ENCODE measurements around the gene SPTBN1.
A peak's percentile ranks its signal among the peaks of the same experiment; 100 is the strongest.

The SPTBN1 gene

GRCh38 chr2:54457323-54458023, 1.3 kb downstream of the SPTBN1 start:
- no peak for TF ChIP-seq CTCF (conservative IDR thresholded peaks at IDR 0.05; ENCODE audit: low read length)
- no peak for DNase-seq (ENCODE audit: low read depth)
- peak overlapping the region; percentile 79 for H3K4me3 ChIP-seq (ENCODE audit: low read length)

GRCh38 chr2:54459037-54459441, 2.9 kb downstream of the SPTBN1 start:
- H3K4me3 ChIP-seq (ENCODE audit: low read length) = peak overlapping the region; percentile 79
- no peak for TF ChIP-seq CTCF (conservative IDR thresholded peaks at IDR 0.05; ENCODE audit: low read length)
- DNase-seq (ENCODE audit: low read depth) = peak; percentile 78

- peak; percentile 81 for DNase-seq (ENCODE audit: low read depth)
- H3K4me3 ChIP-seq (ENCODE audit: low read length) = no peak overlapping the region
Observed at GRCh38 chr2:54461261-54461660, 5.1 kb downstream of the SPTBN1 start.

GRCh38 chr2:54464341-54464740, 8.2 kb downstream of the SPTBN1 start:
- no peak for TF ChIP-seq CTCF (conservative IDR thresholded peaks at IDR 0.05; ENCODE audit: low read length)

More at GRCh38 chr2:54461261-54461660, 5.1 kb downstream of the SPTBN1 start:
- TF ChIP-seq CTCF (conservative IDR thresholded peaks at IDR 0.05; ENCODE audit: low read length) = no peak

GRCh38 chr2:54465143-54465542, 9.0 kb downstream of the SPTBN1 start:
- TF ChIP-seq CTCF (conservative IDR thresholded peaks at IDR 0.05; ENCODE audit: low read length) = no peak
- H3K4me3 ChIP-seq (ENCODE audit: low read length) = no peak overlapping the region
- DNase-seq (ENCODE audit: low read depth) = no peak

More at GRCh38 chr2:54464341-54464740, 8.2 kb downstream of the SPTBN1 start:
- DNase-seq (ENCODE audit: low read depth) = no peak
- no peak overlapping the region for H3K4me3 ChIP-seq (ENCODE audit: low read length)

- DNase-seq (ENCODE audit: low read depth) = no peak
- no peak for TF ChIP-seq CTCF (conservative IDR thresholded peaks at IDR 0.05; ENCODE audit: low read length)
- H3K4me3 ChIP-seq (ENCODE audit: low read length) = no peak overlapping the region
Observed at GRCh38 chr2:54466870-54467269, 10.7 kb downstream of the SPTBN1 start.

GRCh38 chr2:54468673-54469072, 12.5 kb downstream of the SPTBN1 start:
- H3K4me3 ChIP-seq (ENCODE audit: low read length) = no peak overlapping the region
- peak; percentile 92 for DNase-seq (ENCODE audit: low read depth)
- TF ChIP-seq CTCF (conservative IDR thresholded peaks at IDR 0.05; ENCODE audit: low read length) = no peak
